Gastrocnemius medialis (tissue), 4 donors: ENCODE results near the gene PRPF40B. TPM values are rescaled to one million over a fixed set of nuclear protein-coding genes. Genes with fewer than 3 reads are reported as not detected.
A peak's percentile ranks its signal among the peaks of the same experiment; 100 is the strongest.

Source experiments
- ATAC-seq, 2 donors: fragments of 150-250 bp; one replicate each; pipeline ENCODE4 v1.9.1; 2016
- DNase-seq, 2 donors: peaks; one replicate each; pipeline ENCODE4 v3.0.0-alpha.2; 2019
- H3K27ac ChIP-seq, 4 donors: fragments of 200-600 bp; sonication (generic); 1 replicate in 1 of 4; 2 replicates in 3 of 4; pipeline ENCODE4 v1.5.1; 2016 to 2018; ENCODE audit warnings: mild to moderate bottlenecking in 2 of 4, moderate library complexity in 1 of 4
- H3K27me3 ChIP-seq, 3 donors: fragments of 200-600 bp; sonication (generic) in 2 of 3; 1 replicate in 1 of 3; 2 replicates in 2 of 3; pipeline versions ENCODE4 v1.5.1 to v1.6.0; 2016 to 2019; ENCODE audit warnings: mild to moderate bottlenecking in 1 of 3, moderate library complexity in 1 of 3
- H3K36me3 ChIP-seq, 2 donors: fragments of 200-600 bp; sonication (generic) in 1 of 2; one replicate each; pipeline ENCODE4 v1.5.1; 2017 to 2018
- H3K4me1 ChIP-seq, 2 donors: fragments of 200-600 bp; sonication (generic) in 1 of 2; one replicate each; pipeline ENCODE4 v1.5.1; 2016 to 2017; ENCODE audit warnings: mild to moderate bottlenecking in 2 of 2
- H3K4me3 ChIP-seq, 4 donors: fragments of 200-600 bp; sonication (generic) in 3 of 4; 1 replicate in 1 of 4; 2 replicates in 3 of 4; pipeline ENCODE4 v1.5.1; 2016 to 2019; ENCODE audit warnings: mild to moderate bottlenecking in 2 of 4
- H3K9me3 ChIP-seq, 3 donors: fragments of 200-600 bp; sonication (generic) in 2 of 3; 1 replicate in 1 of 3; 2 replicates in 2 of 3; pipeline ENCODE4 v1.5.1; 2016 to 2019
- CTCF ChIP-seq, 5 experiments: fragments of 450-650 bp in 3 of 5; fragments of 200-600 bp in 2 of 5; sonication (generic) in 2 of 5; IDR thresholded peaks in 4 of 5; conservative IDR thresholded peaks in 1 of 5; 1 replicate in 4 of 5; 2 replicates in 1 of 5; pipeline ENCODE4 v1.5.1; 2016 to 2019; ENCODE audit warnings: antibody characterized with exemption in 5 of 5, mild to moderate bottlenecking in 3 of 5, moderate library complexity in 3 of 5
- POLR2A ChIP-seq, 2 donors: fragments of 450-650 bp; IDR thresholded peaks; one replicate each; pipeline ENCODE4 v1.6.1; 2017; ENCODE audit warnings: antibody characterized with exemption in 2 of 2, mild to moderate bottlenecking in 2 of 2, moderate library complexity in 2 of 2
- in situ Hi-C, 4 donors: fragments of 200-750 bp; cut with MboI; loops; one replicate each; pipeline versions ENCODE4 v1.15.0 to v1.8.0; 2017; ENCODE audit warnings: low sequenced_read_pairs in 4 of 4
- intact Hi-C: fragments of 100-400 bp; cut with DNase I; formaldehyde crosslinking; loops from one replicate; pipeline ENCODE4 v1.15.1; 2023; ENCODE audit warnings: low total_unique reads
- total RNA-seq, 4 donors: library from RNA; depleted of rRNA; stranded (reverse); fragments of >200 nt; gene quantifications; one replicate each; pipeline versions ENCODE4 v1.1.0 to v1.2.3, GENCODE V29; 2016

The PRPF40B gene
- total RNA-seq, 4 donors from 2014 or later: 17.6 to 21.3 (median 20.2) TPM

- intact Hi-C loops (no loop called here), in situ Hi-C loops (no loop called here)
- ATAC-seq: no peak
These were observed 38.8 kb upstream of the PRPF40B start for GRCh38 chr12:49584591-49584990.

GRCh38 chr12:49585477-49586459, 37.6 kb upstream of the PRPF40B start:
- in situ Hi-C loops: no loop called here
- Histone ChIP-seq H3K4me3 (no peak overlapping the region), H3K9me3 (no peaks in the 10 kb centered on the region), H3K36me3 (peaks cover 0 to 5% of the 10 kb centered on the region in 2 donors), H3K27me3 (no peaks in the 10 kb centered on the region), H3K4me1 (peaks cover 8 to 12% of the 10 kb centered on the region in 2 donors), H3K27ac (no peak overlapping the region)
- TF ChIP-seq CTCF (IDR thresholded peaks at IDR 0.05 in 4 of 5, conservative IDR thresholded peaks at IDR 0.05 in 1 of 5) (no peak), POLR2A (IDR thresholded peaks at IDR 0.05) (no peak)
- intact Hi-C loops: no loop called here
- ATAC-seq (no peak), DNase-seq (no peak)

More at GRCh38 chr12:49584591-49584990, 38.8 kb upstream of the PRPF40B start:
- no peaks in the 10 kb centered on the region for H3K27me3 ChIP-seq
- DNase-seq: no peak
- no peaks in the 10 kb centered on the region for H3K9me3 ChIP-seq
- peaks cover 11 to 19% of the 10 kb centered on the region in 2 donors for H3K4me1 ChIP-seq
- no peak for TF ChIP-seq CTCF (IDR thresholded peaks at IDR 0.05 in 4 of 5, conservative IDR thresholded peaks at IDR 0.05 in 1 of 5)
- TF ChIP-seq POLR2A (IDR thresholded peaks at IDR 0.05): no peak
- H3K27ac ChIP-seq: peak overlapping the region in 2 of 4 donors; percentile 35 to 37
- H3K4me3 ChIP-seq: no peak overlapping the region
- H3K36me3 ChIP-seq: peaks cover 0 to 5% of the 10 kb centered on the region in 2 donors

GRCh38 chr12:49587174-49587908, 36.0 kb upstream of the PRPF40B start:
- Histone ChIP-seq H3K27me3 (no peaks in the 10 kb centered on the region), H3K9me3 (no peaks in the 10 kb centered on the region), H3K4me3 (no peak overlapping the region), H3K27ac (no peak overlapping the region), H3K4me1 (peaks cover 6% of the 10 kb centered on the region in 2 donors), H3K36me3 (peaks cover 0 to 5% of the 10 kb centered on the region in 2 donors)
- TF ChIP-seq CTCF (IDR thresholded peaks at IDR 0.05 in 4 of 5, conservative IDR thresholded peaks at IDR 0.05 in 1 of 5) (no peak), POLR2A (IDR thresholded peaks at IDR 0.05) (no peak)
- in situ Hi-C loops (no loop called here), intact Hi-C loops (no loop called here)
- no peak for DNase-seq
- ATAC-seq: no peak

GRCh38 chr12:49588281-49588680, 35.1 kb upstream of the PRPF40B start:
- Histone ChIP-seq H3K36me3 (peaks cover 0 to 5% of the 10 kb centered on the region in 2 donors), H3K4me3 (no peak overlapping the region), H3K9me3 (no peaks in the 10 kb centered on the region), H3K27ac (no peak overlapping the region), H3K4me1 (peaks cover under 1 to 6% of the 10 kb centered on the region in 2 donors), H3K27me3 (no peaks in the 10 kb centered on the region)
- intact Hi-C loops: no loop called here
- in situ Hi-C loops: no loop called here
- DNase-seq (no peak), ATAC-seq (no peak)
- TF ChIP-seq CTCF (IDR thresholded peaks at IDR 0.05 in 4 of 5, conservative IDR thresholded peaks at IDR 0.05 in 1 of 5) (no peak), POLR2A (IDR thresholded peaks at IDR 0.05) (no peak)
